AG08395 (cell line): ENCODE measurements around the gene NEK7.
"Not testable (repeated sequence)": the region's sequence is repeated elsewhere in the genome, so short reads cannot be mapped to it uniquely, and the experiment has no call there.

Experiments
- DNase-seq: peaks from one replicate; pipeline ENCODE4 v3.0.0; 2012; ENCODE audit warnings: mixed read lengths, low spot score

The NEK7 gene

DNA sequence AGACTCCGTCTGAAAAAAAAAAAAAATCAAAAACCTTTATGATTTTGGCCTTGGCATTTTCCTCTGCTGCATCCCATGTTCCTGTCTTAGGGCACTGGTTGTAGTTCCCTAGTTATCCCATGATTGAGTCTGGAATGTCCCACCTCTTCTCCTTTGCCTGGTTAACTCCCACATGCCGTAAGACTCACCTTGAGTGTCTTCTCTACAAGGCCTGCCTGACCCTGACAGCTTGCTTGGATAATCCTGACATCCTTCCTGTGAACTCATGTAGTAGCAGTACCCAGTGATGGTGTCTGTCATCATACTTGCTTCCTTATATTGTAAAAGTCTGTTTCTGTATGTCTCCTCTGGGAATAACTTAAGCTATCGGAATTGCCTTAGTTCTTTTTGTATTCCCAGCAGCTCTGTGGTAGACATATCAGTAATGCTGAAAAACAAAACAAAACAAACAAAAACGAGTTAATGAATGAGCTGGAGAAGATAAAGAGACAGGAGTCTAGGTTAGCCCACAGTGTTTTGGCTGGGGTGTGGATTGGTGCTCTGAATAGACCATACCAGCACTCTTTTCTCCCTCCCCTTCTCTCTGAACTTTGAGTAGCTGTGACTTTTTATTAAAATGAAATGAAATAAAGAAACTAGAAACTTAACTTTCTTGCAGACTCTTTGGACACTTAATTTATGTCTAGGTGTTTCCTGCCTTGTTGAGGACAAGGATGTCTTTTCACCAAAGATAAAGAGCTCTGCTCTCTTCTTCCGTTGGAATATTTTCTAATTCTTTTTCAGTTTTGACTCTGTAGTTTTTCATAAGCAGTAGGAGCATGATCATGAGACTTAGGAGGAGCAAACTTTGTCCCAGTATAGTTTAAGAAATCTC is 15.1 kb downstream of the NEK7 start:
- no peak for DNase-seq

DNA sequence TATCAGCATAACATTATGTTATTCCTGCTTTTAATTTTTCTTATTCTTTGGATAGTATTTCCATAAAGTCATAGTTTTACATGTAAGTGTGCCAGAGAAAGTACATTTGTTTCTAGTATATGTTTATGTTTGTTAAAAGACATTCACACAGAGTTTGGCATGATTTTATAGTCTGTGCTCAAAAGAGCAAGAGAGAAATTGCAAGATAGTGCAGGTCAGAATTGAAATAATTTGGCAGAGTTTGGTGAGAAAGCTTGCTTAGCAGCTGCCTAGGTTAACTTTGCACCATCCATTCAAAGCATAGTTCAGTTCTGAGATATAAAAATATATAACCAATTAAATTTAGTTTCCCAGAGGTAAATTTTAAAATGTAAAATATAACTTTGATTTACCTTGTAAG is 17.0 kb downstream of the NEK7 start:
- no peak for DNase-seq

DNA sequence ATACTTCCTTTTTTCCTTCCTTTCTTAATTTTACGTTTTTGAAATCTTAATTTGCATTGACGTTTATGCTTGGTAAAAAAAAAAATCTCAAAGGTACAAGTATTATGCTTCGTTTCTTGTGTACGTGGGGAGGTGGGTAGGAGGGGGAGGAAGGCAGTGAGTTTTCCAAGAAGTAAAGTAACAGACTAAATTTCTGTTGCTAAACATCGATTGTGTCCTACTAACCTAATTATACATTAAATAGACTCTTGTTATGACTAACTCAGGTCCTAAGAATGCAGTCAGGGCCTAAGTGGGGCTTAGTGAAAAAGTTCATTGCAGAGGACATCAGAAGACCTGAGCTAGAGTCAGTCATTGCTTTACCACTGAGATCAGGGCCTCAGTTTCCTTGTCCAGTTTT is 17.5 kb downstream of the NEK7 start:
- peak; percentile 18 for DNase-seq

DNA sequence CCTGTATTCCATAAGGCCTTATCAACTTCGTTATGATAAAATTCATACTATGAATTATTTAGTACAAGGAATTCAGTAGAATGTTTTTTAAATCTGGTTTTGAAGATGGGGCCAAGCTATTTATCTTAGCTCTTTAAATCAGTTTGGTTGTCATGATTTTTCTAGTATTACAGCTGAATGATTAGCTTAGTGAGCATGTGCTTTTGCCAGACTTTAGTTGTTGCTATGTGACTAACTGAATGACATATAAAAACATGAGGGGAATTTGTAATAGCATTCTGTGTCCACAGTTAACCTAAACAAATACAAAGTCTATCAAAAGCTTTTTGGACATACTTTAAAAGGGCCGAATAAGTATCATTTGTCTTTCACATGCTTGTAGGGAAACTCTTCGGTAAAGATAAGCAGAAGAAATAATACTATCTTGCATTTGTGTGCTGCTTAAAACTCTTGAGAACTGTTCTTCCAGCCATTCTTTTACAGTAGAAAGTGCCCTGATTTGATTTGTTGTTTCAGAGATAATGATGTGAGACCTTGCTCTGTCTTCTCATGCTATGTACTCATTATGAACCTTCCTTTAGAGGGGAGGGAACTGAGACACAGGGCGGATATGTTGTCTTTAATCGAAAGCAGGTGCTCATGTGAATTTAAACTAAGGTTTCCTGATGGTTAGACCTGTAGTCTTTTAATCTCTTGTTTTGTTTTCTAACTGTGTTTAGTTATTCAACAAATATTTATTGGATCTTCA is 18.8 kb downstream of the NEK7 start:
- no peak for DNase-seq

DNA sequence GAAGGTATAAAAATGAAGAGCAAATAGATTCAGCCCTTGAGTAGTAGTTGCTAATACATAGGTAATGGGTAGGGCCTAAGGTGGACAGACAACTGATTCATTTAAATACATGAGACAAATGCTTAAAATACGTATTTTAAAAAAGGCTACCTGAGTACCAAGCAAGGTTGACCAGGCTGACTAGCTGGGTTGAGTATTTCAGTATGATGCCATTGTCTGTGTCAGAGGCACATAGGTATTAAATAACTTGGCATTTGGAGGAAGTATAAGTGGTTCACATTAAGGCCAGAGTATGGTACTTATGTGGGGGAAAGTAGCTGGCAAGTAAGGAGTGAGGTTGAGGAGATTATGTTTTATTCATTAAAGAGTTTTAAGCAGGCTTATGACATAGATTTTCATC is 19.4 kb downstream of the NEK7 start:
- no peak for DNase-seq

DNA sequence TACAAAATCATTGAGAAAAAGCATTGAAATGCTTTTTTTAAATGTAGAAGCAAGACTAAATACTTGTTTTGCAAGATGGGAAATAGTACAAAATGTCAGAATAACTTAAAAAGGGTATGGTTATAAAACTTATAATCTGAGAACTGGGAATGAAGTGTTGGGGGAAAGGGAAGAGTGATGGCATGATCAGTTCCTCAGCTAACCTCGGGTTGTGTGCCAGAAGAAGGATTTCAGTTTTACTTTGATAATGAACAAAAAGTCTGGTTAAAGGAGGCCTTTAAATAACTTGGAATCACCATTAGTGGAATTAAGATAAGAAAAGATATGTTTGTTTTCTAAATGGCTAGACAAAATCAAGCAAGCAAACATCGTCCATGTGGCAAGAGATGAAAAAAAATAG is 20.7 kb downstream of the NEK7 start:
- DNase-seq, result no peak

DNA sequence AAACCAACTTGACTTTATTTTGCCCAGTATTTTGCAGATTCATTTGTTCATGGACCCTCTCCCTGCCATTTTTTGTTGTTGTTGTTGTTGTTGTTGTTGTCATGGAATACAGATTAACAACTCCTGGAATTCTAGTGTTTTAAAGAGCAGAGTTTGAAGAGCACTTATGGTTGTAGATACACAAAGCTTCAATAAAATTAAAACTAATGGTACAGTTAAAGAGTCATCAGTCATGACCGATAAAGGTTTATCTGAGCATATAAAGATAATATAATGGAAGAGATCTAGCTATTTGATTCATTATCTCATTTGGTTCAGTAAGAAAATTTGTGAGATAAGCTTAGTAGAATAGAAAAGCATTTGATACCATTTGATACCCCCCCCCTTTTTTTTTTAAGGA is 21.8 kb downstream of the NEK7 start:
- DNase-seq, result no peak

DNA sequence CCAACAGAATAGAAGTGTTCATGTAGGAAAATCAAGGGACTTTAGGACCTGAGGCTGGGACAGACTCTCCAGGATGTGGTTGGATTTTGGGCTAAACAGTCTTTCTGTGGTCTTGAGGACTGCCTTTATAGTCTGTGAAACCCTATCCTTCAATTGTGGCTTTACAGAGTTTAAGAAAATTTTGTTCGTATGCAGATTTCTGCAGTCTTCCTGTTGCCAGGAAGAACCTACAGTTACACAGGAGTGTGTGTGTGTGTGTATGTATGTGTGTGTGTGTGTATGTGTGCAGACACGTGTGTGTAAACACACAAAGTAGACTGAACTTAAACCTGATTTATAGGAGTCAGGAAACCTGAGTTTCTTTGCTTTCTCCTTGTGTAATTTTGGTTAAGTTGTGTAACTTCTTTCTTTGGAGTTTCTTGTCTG is 22.8 kb downstream of the NEK7 start:
- no peak for DNase-seq

DNA sequence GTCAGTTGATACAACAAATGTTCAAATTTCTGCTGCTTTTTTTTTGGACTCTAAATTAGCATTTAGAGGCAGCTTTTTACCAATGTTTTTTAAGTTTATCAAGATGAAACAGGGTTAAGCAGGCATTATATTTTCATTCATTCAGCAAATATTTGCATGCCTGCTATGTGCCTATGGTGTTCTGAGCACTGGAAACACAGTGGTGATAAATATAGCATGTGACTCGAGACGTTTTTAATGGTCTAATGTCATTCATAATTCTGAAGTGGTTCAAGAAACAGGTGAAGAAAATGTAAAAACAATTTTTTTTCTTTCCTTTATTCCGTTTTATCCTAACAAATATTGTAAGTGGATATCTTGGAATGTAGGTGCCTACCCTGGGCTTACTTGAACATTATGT is 26.8 kb downstream of the NEK7 start:
- DNase-seq, result no peak

DNA sequence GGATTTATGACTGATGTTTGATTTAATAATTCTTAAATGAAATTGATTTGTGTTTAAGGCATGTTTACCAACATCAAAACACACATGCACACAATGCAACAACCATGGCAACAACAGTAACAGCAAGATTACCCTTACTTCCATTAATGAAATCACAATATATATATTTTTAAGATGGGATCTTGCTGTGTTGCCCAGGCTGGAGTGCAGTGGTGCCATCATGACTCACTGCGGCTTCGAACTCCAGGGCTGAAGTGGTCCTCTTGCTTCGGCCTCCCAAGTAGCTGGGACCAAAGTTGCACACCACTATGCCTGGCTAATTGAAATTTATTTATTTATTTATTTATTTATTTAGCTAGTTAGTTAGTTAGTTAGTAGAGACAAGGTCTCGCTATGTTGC is 27.7 kb downstream of the NEK7 start:
- no peak for DNase-seq

DNA sequence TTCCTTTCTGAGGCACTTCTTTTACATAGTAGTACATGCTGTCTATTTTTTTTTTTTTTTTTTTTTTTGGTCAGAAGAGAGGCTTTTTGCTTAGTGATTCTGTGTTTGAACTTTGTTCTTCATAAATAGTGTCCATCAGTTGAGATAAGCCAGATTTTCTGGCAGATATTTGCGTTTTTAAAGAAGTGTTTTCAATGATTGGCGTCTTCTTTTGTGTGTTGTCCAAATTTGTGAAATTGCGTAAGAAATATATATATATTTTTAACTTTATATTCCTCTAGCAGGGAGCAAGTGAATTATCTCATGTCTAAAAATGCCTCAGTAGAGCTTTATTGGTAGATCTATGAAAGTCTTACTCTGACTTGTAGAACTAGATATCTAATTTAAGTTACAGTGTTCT is 28.3 kb downstream of the NEK7 start:
- no peak for DNase-seq

DNA sequence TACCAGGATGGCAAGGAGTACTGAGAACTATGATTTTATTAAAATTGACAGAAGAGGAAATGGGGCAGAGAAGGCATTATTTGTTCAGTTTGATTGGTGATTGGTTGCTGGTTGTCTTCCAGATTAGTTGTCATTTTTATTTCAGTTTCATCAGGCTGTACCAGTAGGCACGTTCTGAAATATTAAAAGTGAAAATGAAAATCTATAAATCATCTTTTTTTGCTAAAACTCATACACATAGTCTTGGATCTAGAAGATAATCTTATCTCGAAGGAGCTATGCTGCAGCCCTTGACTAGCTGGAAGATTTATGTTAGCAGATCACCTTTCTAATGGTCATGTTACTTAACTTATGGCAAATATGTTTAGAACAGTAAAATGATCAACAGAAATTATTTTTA is 29.0 kb downstream of the NEK7 start:
- DNase-seq, result no peak

DNA sequence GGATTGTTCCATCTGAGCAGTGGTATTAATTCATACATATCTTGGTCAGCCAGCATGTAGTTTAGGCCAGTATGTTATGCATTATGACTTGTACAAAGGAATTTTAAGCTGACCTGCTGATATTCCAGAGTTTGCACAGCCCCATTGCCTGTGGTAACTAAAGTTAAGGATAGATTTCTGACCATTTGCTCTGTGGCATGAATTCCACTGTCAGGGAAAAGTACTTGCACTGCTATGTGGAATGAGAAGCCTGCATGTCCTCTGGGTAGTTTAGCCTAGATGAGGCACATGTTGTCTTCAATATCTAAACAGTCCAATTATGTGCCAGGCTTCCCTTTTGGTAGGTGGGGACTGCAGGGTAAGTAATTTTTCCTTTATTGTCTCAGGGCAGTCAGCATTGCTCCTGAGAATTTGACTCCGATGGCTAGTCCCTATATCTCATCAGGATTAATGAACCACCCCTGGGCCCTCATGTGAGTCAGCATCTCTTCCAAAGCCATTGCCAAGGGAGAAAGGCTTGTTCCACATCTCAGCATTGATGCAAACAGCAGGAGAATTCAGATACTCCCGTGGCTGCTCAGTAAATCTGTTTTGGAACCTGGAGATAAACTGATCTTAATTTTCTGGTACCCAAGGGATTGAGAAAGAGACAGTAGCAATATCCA is 30.2 kb downstream of the NEK7 start:
- no peak for DNase-seq

DNA sequence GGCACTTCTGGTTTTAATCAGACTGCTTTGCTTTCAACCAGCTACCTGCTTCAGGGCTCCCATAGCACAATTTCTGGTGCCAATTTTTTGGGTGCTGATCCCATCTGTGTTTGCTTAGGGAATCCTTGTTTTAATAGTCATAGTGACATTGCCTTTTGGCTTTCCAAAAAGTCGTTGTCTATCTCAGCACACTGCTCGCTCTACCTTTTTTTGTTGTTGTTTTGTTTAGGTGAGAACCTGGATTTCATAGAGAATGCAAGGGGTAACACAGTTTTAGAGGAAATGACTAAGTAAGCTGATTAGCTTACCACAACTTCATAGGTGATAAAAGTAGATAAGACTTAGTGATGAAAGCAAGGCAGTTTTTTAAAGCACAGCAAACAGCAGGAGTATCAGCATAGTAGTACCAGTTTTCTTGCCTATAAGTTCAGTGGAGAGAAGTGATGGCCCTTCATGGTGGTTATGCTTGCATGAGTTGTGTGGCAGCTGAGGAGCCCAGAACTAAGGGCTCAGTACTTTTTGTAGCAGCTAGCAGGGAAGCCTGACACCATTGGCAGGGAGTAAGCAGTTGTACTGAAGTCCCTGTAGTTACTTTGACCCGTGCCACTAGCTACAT is 31.3 kb downstream of the NEK7 start:
- no peak for DNase-seq

DNA sequence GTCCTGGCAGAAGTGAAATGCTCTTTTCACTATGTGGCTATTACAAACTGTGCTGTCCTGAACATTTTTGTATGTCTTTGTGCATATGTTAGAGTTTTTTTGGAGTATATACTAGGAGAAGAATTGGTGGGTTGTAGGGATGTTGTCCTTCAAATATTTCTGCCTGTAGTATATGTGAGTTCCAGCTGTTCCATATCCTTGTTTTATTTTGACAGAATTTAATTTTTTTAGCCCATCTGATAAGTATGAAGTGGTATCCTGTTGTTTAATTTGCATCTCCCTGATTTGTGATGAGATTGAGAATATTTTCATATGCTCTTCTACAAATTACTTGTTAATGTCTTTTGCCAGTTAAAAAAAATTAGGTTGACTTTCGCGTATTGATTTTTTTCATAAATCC is 34.3 kb downstream of the NEK7 start:
- DNase-seq, result no peak

DNA sequence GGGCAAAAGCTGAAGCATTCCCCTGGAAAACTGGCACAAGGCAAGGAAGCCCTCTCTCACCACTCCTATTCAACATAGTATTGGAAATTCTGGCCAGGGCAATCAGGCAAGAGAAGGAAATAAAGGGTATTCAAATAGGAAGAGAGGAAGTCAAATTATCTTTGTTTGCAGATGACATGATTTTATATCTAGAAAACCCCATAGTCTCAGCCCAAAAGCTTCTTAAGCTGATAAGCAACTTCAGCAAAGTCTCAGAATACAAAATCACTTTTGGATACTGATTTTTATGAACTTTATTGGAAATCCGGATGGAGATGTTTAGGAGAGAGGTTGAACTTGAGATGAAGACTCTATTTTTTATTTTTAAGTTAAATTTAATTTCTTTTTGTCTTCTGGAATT is 37.1 kb downstream of the NEK7 start:
- DNase-seq, result not testable (repeated sequence)

DNA sequence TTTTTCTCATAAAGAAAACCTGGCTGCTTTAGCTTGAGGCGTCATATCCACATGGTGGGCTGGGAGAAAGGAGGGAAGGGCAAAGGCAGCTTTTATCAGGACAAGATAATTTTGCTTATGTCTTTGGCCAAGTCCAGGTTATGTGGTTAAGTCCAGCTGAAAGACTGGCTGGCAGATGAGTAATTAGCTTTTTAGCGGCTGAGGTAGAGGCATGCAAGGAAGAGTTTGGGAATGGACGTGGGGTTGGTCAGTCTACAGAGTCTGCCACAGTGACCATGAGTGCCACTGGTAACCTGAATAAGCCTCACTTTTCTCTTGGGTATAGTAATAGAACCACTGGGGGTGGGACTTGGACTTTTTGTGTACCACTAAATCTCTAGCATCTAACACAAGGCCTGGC is 39.8 kb downstream of the NEK7 start:
- no peak for DNase-seq

DNA sequence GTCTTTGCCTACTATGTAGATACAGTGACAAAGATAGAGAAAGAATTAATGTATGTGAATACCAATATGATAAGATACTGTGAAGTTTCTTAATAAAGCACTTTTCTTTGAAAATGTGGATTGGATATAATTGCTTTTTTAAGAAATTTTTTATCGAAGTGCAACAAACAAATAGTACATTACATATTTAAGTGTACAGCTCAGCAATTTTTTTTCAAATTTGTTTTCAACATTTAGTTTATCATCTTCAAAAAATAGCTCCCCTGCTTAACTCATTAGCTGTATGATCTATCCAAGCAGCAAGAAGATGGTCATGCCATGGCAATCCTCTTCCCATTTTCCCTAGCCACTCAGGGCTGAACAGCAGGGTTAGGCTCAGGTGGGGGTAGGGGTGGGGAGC is 40.5 kb downstream of the NEK7 start:
- no peak for DNase-seq

DNA sequence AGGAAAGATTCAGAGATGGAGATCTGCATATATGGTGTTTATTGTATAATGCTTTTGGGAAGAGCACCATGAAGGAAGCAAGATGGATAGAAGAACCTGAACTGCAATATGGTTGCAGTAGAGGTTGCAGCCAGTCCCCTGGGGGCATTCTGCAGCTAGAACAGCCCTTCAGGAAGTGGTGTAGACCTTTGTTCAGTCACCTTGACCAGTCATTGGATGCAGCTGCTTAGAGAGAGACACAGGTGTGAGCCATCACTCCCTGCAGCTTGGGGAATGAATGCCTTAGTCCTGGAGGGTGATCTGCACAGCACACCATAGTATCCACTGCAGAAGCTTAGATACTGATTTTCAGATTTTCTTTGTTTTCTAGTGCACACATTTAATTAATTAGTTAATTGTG is 42.3 kb downstream of the NEK7 start:
- DNase-seq, result no peak

DNA sequence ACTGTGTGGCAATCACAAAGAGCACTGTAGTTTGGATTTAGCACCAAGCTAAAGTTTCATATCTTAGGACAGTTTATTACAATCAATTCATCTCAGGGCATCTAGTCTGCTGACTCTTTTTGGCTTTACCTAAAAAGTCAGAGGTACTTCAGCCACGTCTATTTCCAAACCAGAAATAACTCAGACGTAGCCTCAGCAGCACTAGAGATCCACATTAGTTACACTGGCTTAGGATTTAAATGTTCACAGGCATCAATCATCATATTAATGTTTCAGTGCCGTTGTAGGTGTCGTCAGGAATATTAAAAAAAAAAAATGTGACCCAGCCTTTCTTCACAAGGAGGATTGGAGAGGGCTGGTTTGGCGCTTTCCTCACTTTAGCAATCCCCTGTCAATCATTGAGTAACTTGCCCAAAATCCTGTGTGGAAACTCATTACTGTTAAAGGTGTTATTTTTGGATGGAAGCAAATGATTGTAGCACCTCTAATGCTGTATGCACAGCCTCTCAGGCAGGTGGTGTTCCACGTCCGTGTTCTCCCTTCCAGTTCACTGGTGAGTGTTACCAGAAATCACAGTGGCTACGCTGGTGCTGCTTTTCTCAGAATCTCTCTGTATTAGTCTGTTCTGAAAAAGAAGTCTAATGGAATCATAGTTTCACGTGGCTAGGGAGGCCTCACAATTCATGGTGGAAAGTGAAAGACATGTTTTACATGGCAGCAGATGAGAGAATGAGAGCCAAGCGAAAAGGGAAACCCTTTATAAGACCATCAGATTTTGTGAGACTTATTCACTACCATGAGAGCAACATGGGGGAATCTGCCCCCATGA is 45.4 kb downstream of the NEK7 start:
- no peak for DNase-seq

DNA sequence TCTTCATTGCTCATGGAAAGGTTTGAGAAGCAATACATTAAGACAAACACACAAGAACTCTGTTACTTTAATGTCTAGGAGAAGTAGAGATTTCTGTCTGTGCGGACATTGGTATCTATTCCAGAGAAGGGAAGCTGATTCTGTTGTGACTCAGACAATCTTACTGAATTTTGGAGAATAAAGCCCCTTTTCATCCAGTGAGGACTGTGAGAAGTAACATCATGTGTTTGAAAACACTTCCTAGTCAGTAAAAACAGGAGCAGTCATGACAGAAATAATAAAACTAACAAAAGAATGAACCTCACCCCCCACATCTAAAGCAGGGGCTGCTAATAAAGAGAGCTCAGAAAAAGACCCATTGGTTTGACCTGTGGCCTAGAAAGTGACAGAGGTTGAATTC is 46.6 kb downstream of the NEK7 start:
- no peak for DNase-seq
